ENCODE measurements around the gene TPPP.
A peak's percentile ranks its signal among the peaks of the same experiment; 100 is the strongest.

TPPP gene

GRCh38 chr5:627840-628239, 65.3 kb downstream of the TPPP start:
- no peak for DNase-seq (ENCODE audit: low read depth in 1 of 2, low spot score in 1 of 2)

- no peak for DNase-seq (ENCODE audit: low read depth in 1 of 2, low spot score in 1 of 2)
Observed at GRCh38 chr5:626850-627249, 66.3 kb downstream of the TPPP start.

GRCh38 chr5:625516-625915, 67.6 kb downstream of the TPPP start:
- DNase-seq (ENCODE audit: low read depth in 1 of 2, low spot score in 1 of 2): no peak

GRCh38 chr5:624951-625230, 68.3 kb downstream of the TPPP start:
- DNase-seq (ENCODE audit: low read depth in 1 of 2, low spot score in 1 of 2): no peak

- DNase-seq (ENCODE audit: low read depth in 1 of 2, low spot score in 1 of 2): no peak
Observed at GRCh38 chr5:624118-624950, 68.8 kb downstream of the TPPP start.

- no peak for DNase-seq (ENCODE audit: low read depth in 1 of 2, low spot score in 1 of 2)
Observed at GRCh38 chr5:623531-623930, 69.6 kb downstream of the TPPP start.

GRCh38 chr5:622946-623522, 70.1 kb downstream of the TPPP start:
- DNase-seq (ENCODE audit: low read depth in 1 of 2, low spot score in 1 of 2): no peak

GRCh38 chr5:622359-622758, 70.8 kb downstream of the TPPP start:
- no peak for DNase-seq (ENCODE audit: low read depth in 1 of 2, low spot score in 1 of 2)

GRCh38 chr5:621341-621761, 71.8 kb downstream of the TPPP start:
- no peak for DNase-seq (ENCODE audit: low read depth in 1 of 2, low spot score in 1 of 2)

GRCh38 chr5:620586-621180, 72.5 kb downstream of the TPPP start:
- no peak for DNase-seq (ENCODE audit: low read depth in 1 of 2, low spot score in 1 of 2)

- DNase-seq (ENCODE audit: low read depth in 1 of 2, low spot score in 1 of 2): no peak
Observed at GRCh38 chr5:620152-620551, 73.0 kb downstream of the TPPP start.

- no peak for DNase-seq (ENCODE audit: low read depth in 1 of 2, low spot score in 1 of 2)
Observed at GRCh38 chr5:619444-619843, 73.7 kb downstream of the TPPP start.

GRCh38 chr5:618450-618849, 74.7 kb downstream of the TPPP start:
- no peak for DNase-seq (ENCODE audit: low read depth in 1 of 2, low spot score in 1 of 2)

- DNase-seq (ENCODE audit: low read depth in 1 of 2, low spot score in 1 of 2): no peak
Observed at GRCh38 chr5:617896-618295, 75.3 kb downstream of the TPPP start.

GRCh38 chr5:616484-617039, 76.6 kb downstream of the TPPP start:
- no peak for DNase-seq (ENCODE audit: low read depth in 1 of 2, low spot score in 1 of 2)

- DNase-seq (ENCODE audit: low read depth in 1 of 2, low spot score in 1 of 2): peak in 1 of 2 donors; percentile 15
Observed at GRCh38 chr5:612498-613424, 80.4 kb downstream of the TPPP start.

GRCh38 chr5:611731-612486, 81.2 kb downstream of the TPPP start, which contains the start of gene CEP72:
Gene CEP72, plus strand, starts transcription at chr5:612340. Its CDS starts 22 bp downstream, at chr5:612362.
- DNase-seq (ENCODE audit: low read depth in 1 of 2, low spot score in 1 of 2): peak; percentile 88 to 89

GRCh38 chr5:610744-611730, 82.1 kb downstream of the TPPP start:
- DNase-seq (ENCODE audit: low read depth in 1 of 2, low spot score in 1 of 2): no peak

Measured in activated CD4-positive, alpha-beta T cell treated with anti-CD3 and anti-CD28 coated beads, Interleukin-2, amount 50 U/mL, for 24 hours (primary cell).